Neuronal stem cell (in vitro differentiated cells): ENCODE results near the gene RAPGEF3.
A peak's percentile ranks its signal among the peaks of the same experiment; 100 is the strongest.

Source experiments
- DNase-seq: peaks from one replicate; pipeline ENCODE4 v3.0.0-alpha.2; 2013; ENCODE audit warnings: low spot score
- H2AFZ ChIP-seq: one replicate; pipeline ENCODE4 v1.6.1; 2013; ENCODE audit warnings: mild to moderate bottlenecking, low read length, inconsistent platforms
- H2AK5ac ChIP-seq: 2 replicates; pipeline ENCODE4 v1.6.1; 2013; ENCODE audit warnings: low read depth, mild to moderate bottlenecking, inconsistent platforms, low read length, moderate library complexity, mixed read lengths
- H2BK120ac ChIP-seq: 2 replicates; pipeline ENCODE4 v1.6.1; 2013; ENCODE audit warnings: low read depth, mild to moderate bottlenecking, inconsistent platforms, low read length, moderate library complexity, mixed read lengths
- H2BK12ac ChIP-seq: one replicate; pipeline ENCODE4 v1.6.1; 2013; ENCODE audit warnings: low read length, inconsistent platforms
- H2BK15ac ChIP-seq: 2 replicates; pipeline ENCODE4 v1.6.1; 2013; ENCODE audit warnings: mild to moderate bottlenecking, low read length, inconsistent platforms, mixed read lengths
- H2BK5ac ChIP-seq: one replicate; pipeline ENCODE4 v1.6.1; 2013; ENCODE audit warnings: inconsistent platforms, mild to moderate bottlenecking, low read length, moderate library complexity
- H3K14ac ChIP-seq: one replicate; pipeline ENCODE4 v1.6.1; 2013; ENCODE audit warnings: low read length, inconsistent platforms
- H3K18ac ChIP-seq: 2 replicates; pipeline ENCODE4 v1.6.1; 2013; ENCODE audit warnings: low read length, inconsistent platforms
- H3K23ac ChIP-seq: 2 replicates; pipeline ENCODE4 v1.6.1; 2013; ENCODE audit warnings: low read depth, mild to moderate bottlenecking, mixed read lengths, low read length, inconsistent platforms; ENCODE audit not compliant: poor library complexity
- H3K27ac ChIP-seq: replicated peaks from 3 replicates; pipeline ENCODE4 v1.5.1; 2013; ENCODE audit warnings: low read length, inconsistent platforms
- H3K27me3 ChIP-seq, 3 experiments: 2 replicates each; pipeline ENCODE4 v1.6.1; 2013; ENCODE audit warnings: low read length in 3 of 3, mild to moderate bottlenecking in 2 of 3, inconsistent platforms in 1 of 3, low read depth in 1 of 3, mixed read lengths in 1 of 3, moderate library complexity in 1 of 3; ENCODE audit not compliant: control insufficient read depth in 3 of 3, insufficient read depth in 3 of 3
- H3K36me3 ChIP-seq, 2 donors: replicated peaks in 1 of 2; 2 replicates each; pipeline ENCODE4 v1.6.1; 2013; ENCODE audit warnings: low read length in 2 of 2; ENCODE audit not compliant: control insufficient read depth in 2 of 2, insufficient read depth in 2 of 2
- H3K4ac ChIP-seq: 2 replicates; pipeline ENCODE4 v1.6.1; 2013; ENCODE audit warnings: inconsistent platforms, mild to moderate bottlenecking, low read length, moderate library complexity
- H3K4me1 ChIP-seq, 2 donors: 1 replicate in 1 of 2; 2 replicates in 1 of 2; pipeline ENCODE4 v1.6.1; 2013; ENCODE audit warnings: low read length in 2 of 2, low read depth in 1 of 2; ENCODE audit not compliant: control insufficient read depth in 2 of 2, insufficient read depth in 1 of 2
- H3K4me2 ChIP-seq: one replicate; pipeline ENCODE4 v1.6.1; 2013; ENCODE audit warnings: mild to moderate bottlenecking, low read length, inconsistent platforms; ENCODE audit not compliant: insufficient read depth, poor library complexity, severe bottlenecking
- H3K4me3 ChIP-seq, 2 donors: 2 replicates each; pipeline ENCODE4 v1.5.1; 2013; ENCODE audit warnings: low read length in 2 of 2, mild to moderate bottlenecking in 2 of 2, inconsistent platforms in 1 of 2, moderate library complexity in 1 of 2
- H3K79me1 ChIP-seq: one replicate; pipeline ENCODE4 v1.6.1; 2013; ENCODE audit warnings: low read depth, mild to moderate bottlenecking, inconsistent platforms, low read length, moderate library complexity
- H3K9ac ChIP-seq: one replicate; pipeline ENCODE4 v1.6.1; 2013; ENCODE audit warnings: mild to moderate bottlenecking, low read depth, low read length, inconsistent platforms; ENCODE audit not compliant: poor library complexity
- H3K9me3 ChIP-seq, 2 donors: replicated peaks in 1 of 2; 2 replicates each; pipeline versions ENCODE3 to v1.6.1; 2013; ENCODE audit warnings: low read length in 2 of 2, mild to moderate bottlenecking in 2 of 2, inconsistent platforms in 1 of 2, low read depth in 1 of 2, mixed read lengths in 1 of 2, moderate library complexity in 1 of 2; ENCODE audit not compliant: control insufficient read depth in 2 of 2, insufficient read depth in 1 of 2
- H4K8ac ChIP-seq: one replicate; pipeline ENCODE4 v1.6.1; 2013; ENCODE audit warnings: low read depth, mild to moderate bottlenecking, inconsistent platforms, low read length, moderate library complexity
- H4K91ac ChIP-seq: one replicate; pipeline ENCODE4 v1.6.1; 2013; ENCODE audit warnings: low read length, low read depth, mild to moderate bottlenecking, inconsistent platforms; ENCODE audit not compliant: poor library complexity
- WGBS, 2 donors: extraction: QIAGEN DNeasy Blood & Tissue Kit; methylation state at CpG; one replicate each; pipeline ENCODE4 v1.1.7; 2013; ENCODE audit warnings: missing lambda C conversion rate in 2 of 2, mixed read lengths in 1 of 2; ENCODE audit not compliant: insufficient read length in 2 of 2, insufficient replicate concordance in 1 of 2; ENCODE audit errors: extremely low coverage in 2 of 2; 5-methylcytosine and 5-hydroxymethylcytosine counted together

RAPGEF3 gene

GRCh38 chr12:47794679-47795078 is 36.0 kb upstream of the RAPGEF3 start:
- Histone ChIP-seq H3K18ac (peak overlapping the region; percentile 33), H3K36me3 (peaks cover 26 to 93% of the 10 kb centered on the region in 2 donors), H3K9ac (no peak overlapping the region), H3K14ac (peak overlapping the region; percentile 14), H2BK12ac (no peak overlapping the region), H2AFZ (no peak overlapping the region), H3K4me1 (peaks cover 0 to 13% of the 10 kb centered on the region in 2 donors), H4K8ac (no peak overlapping the region), H3K23ac (peak overlapping the region; percentile 16), H2BK120ac (no peak overlapping the region), H3K9me3 (no peaks in the 10 kb centered on the region), H3K4me3 (no peak overlapping the region), H3K27ac (no peak overlapping the region), H3K4ac (no peak overlapping the region), H2BK5ac (no peak overlapping the region), H3K79me1 (no peaks in the 10 kb centered on the region), H2AK5ac (no peak overlapping the region), H3K4me2 (no peak overlapping the region), H4K91ac (no peak overlapping the region), H2BK15ac (no peak overlapping the region), H3K27me3 (no peaks in the 10 kb centered on the region)
- no peak for DNase-seq
- no CpG with 5 or more reads among the region's 9 CpGs for WGBS, 2 donors

GRCh38 chr12:47793015-47793681 is 34.5 kb upstream of the RAPGEF3 start:
- H4K8ac ChIP-seq, result no peak overlapping the region
- no peak overlapping the region for H3K4me3 ChIP-seq
- no peak overlapping the region for H2BK12ac ChIP-seq
- H2BK5ac ChIP-seq, result no peak overlapping the region
- no CpG with 5 or more reads among the region's 15 CpGs for WGBS, 2 donors
- H3K79me1 ChIP-seq, result no peaks in the 10 kb centered on the region
- H3K4ac ChIP-seq, result no peak overlapping the region
- H2BK15ac ChIP-seq, result no peak overlapping the region
- H3K9me3 ChIP-seq, result no peaks in the 10 kb centered on the region
- no peak overlapping the region for H2AK5ac ChIP-seq
- no peak for DNase-seq
- peaks cover 38 to 95% of the 10 kb centered on the region in 2 donors for H3K36me3 ChIP-seq
- no peak overlapping the region for H3K27ac ChIP-seq
- no peak overlapping the region for H3K18ac ChIP-seq
- no peak overlapping the region for H2BK120ac ChIP-seq
- peak overlapping the region; percentile 89 for H3K14ac ChIP-seq
- no peaks in the 10 kb centered on the region for H3K4me1 ChIP-seq
- H3K9ac ChIP-seq, result no peak overlapping the region
- H3K27me3 ChIP-seq, result no peaks in the 10 kb centered on the region
- no peak overlapping the region for H2AFZ ChIP-seq
- H3K4me2 ChIP-seq, result no peak overlapping the region
- no peak overlapping the region for H3K23ac ChIP-seq
- H4K91ac ChIP-seq, result no peak overlapping the region

- Histone ChIP-seq H4K8ac (no peak overlapping the region), H3K4me2 (no peak overlapping the region), H3K27ac (no peak overlapping the region), H3K18ac (peak overlapping the region; percentile 45), H2BK15ac (no peak overlapping the region), H3K4ac (no peak overlapping the region), H3K36me3 (peaks cover 43 to 95% of the 10 kb centered on the region in 2 donors), H2AK5ac (no peak overlapping the region), H3K9ac (peak overlapping the region; percentile 66), H2BK5ac (no peak overlapping the region), H2AFZ (no peak overlapping the region), H3K4me1 (no peaks in the 10 kb centered on the region), H3K9me3 (no peaks in the 10 kb centered on the region), H3K23ac (peak overlapping the region; percentile 86), H3K27me3 (no peaks in the 10 kb centered on the region), H3K4me3 (no peak overlapping the region), H4K91ac (no peak overlapping the region), H3K79me1 (no peaks in the 10 kb centered on the region), H3K14ac (no peak overlapping the region), H2BK12ac (no peak overlapping the region), H2BK120ac (no peak overlapping the region)
- DNase-seq, result no peak
- no CpG with 5 or more reads among the region's 16 CpGs for whole genome bisulfite sequencing, 2 donors
Observed at GRCh38 chr12:47791874-47792273, 33.2 kb upstream of the RAPGEF3 start.

GRCh38 chr12:47791351-47791746 is 32.7 kb upstream of the RAPGEF3 start:
- Histone ChIP-seq H2BK120ac (no peak overlapping the region), H3K36me3 (peaks cover 46 to 96% of the 10 kb centered on the region in 2 donors)

More at GRCh38 chr12:47791351-47791746, 32.7 kb upstream of the RAPGEF3 start:
- H3K4me2 ChIP-seq, result no peak overlapping the region
- no peak overlapping the region for H2BK12ac ChIP-seq
- no peaks in the 10 kb centered on the region for H3K79me1 ChIP-seq
- H2BK15ac ChIP-seq, result no peak overlapping the region
- no peak overlapping the region for H3K27ac ChIP-seq
- H3K4me3 ChIP-seq, result no peak overlapping the region
- H3K23ac ChIP-seq, result peak overlapping the region; percentile 25
- H3K4ac ChIP-seq, result no peak overlapping the region
- no peak overlapping the region for H3K14ac ChIP-seq
- no peak overlapping the region for H4K91ac ChIP-seq
- H2AFZ ChIP-seq, result no peak overlapping the region
- H2AK5ac ChIP-seq, result no peak overlapping the region
- WGBS, 2 donors, result no CpG with 5 or more reads among the region's 14 CpGs
- H3K9me3 ChIP-seq, result no peaks in the 10 kb centered on the region
- no peak for DNase-seq
- no peak overlapping the region for H3K18ac ChIP-seq
- H4K8ac ChIP-seq, result no peak overlapping the region
- H2BK5ac ChIP-seq, result no peak overlapping the region
- peak overlapping the region; percentile 50 for H3K9ac ChIP-seq
- H3K27me3 ChIP-seq, result no peaks in the 10 kb centered on the region
- H3K4me1 ChIP-seq, result no peaks in the 10 kb centered on the region
